Panc1 (cell line): ENCODE results near the gene HNRNPM. TPM values are rescaled to one million over a fixed set of nuclear protein-coding genes. Genes with fewer than 3 reads are reported as not detected.

Experiments
- ATAC-seq: fragments of 200-7000 bp; cut with Tn5 transposase; 2 replicates; pipeline ENCODE4 v1.9.1; 2020; ENCODE audit warnings: mild to moderate bottlenecking, moderate library complexity
- BruUV-seq: library from RNA; stranded (reverse); fragments of 400-500 nt; replicated peaks from 2 replicates; lab custom pipeline; 2021; lab: Mats Ljungman, UMichigan
- CTCF ChIA-PET: fragments of 300-600 bp; sonication (Branson Sonifier 250); formaldehyde crosslinking; loops from one replicate; lab custom pipeline; 2022; ENCODE audit warnings: antibody characterized with exemption; lab: Charles Lee
- POLR2A ChIA-PET: fragments of 300-600 bp; sonication (Branson Sonifier 250); formaldehyde crosslinking; loops from one replicate; lab custom pipeline; 2022; ENCODE audit warnings: antibody characterized with exemption; lab: Charles Lee
- DNase-seq: peaks from one replicate; pipeline ENCODE4 v3.0.0-alpha.2; 2010; ENCODE audit warnings: low read depth, low spot score
- H3K27ac ChIP-seq: 2 replicates; pipeline ENCODE4 v1.5.1; 2011; ENCODE audit warnings: mild to moderate bottlenecking, low read length, inconsistent platforms
- H3K27me3 ChIP-seq: fragments of 200-500 bp; sonication (Bioruptor generic); 2 replicates; pipeline ENCODE4 v1.6.0; 2014; ENCODE audit warnings: low read length, inconsistent platforms; ENCODE audit not compliant: control insufficient read depth, insufficient read depth
- H3K36me3 ChIP-seq: fragments of 200-500 bp; sonication (Bioruptor generic); 2 replicates; pipeline ENCODE4 v1.5.1; 2014; ENCODE audit warnings: inconsistent platforms, mild to moderate bottlenecking, low read length, moderate library complexity; ENCODE audit not compliant: control insufficient read depth, insufficient read depth
- H3K4me1 ChIP-seq: 2 replicates; pipeline ENCODE4 v1.5.1; 2011; ENCODE audit warnings: inconsistent platforms, mild to moderate bottlenecking, low read length, moderate library complexity; ENCODE audit not compliant: control insufficient read depth, insufficient read depth
- H3K4me3 ChIP-seq, 2 experiments: 2 replicates each; pipeline ENCODE4 v1.5.1; 2011 to 2012; ENCODE audit warnings: low read depth in 2 of 2, low read length in 2 of 2, mild to moderate bottlenecking in 2 of 2, inconsistent platforms in 1 of 2, moderate library complexity in 1 of 2
- H3K9me3 ChIP-seq: fragments of 200-500 bp; sonication (Bioruptor generic); 2 replicates; pipeline ENCODE4 v1.5.1; 2014; ENCODE audit warnings: low read depth, mild to moderate bottlenecking, inconsistent platforms, low read length, moderate library complexity; ENCODE audit not compliant: control insufficient read depth, insufficient read depth
- CTCF ChIP-seq: fragments of 450-650 bp; IDR thresholded peaks from 2 replicates; pipeline ENCODE4 v1.5.1; 2017; ENCODE audit warnings: mild to moderate bottlenecking
- POLR2AphosphoS5 ChIP-seq: IDR thresholded peaks from 2 replicates; pipeline ENCODE4 v1.6.1; 2012; ENCODE audit warnings: mild to moderate bottlenecking, low read depth, low read length, moderate library complexity
- REST ChIP-seq, 2 experiments: IDR thresholded peaks; 2 replicates each; pipeline ENCODE4 v1.6.1; 2011 to 2012; ENCODE audit warnings: low read depth in 2 of 2, control low read depth in 1 of 2, low read length in 1 of 2, mild to moderate bottlenecking in 1 of 2, moderate library complexity in 1 of 2; ENCODE audit not compliant: insufficient read depth in 1 of 2
- SIN3A ChIP-seq: IDR thresholded peaks from 2 replicates; pipeline ENCODE4 v1.6.1; 2012; ENCODE audit warnings: low read depth, mild to moderate bottlenecking, low read length, moderate library complexity, borderline replicate concordance; ENCODE audit not compliant: insufficient read depth
- TCF7L2 ChIP-seq: IDR thresholded peaks from 2 replicates; pipeline ENCODE4 v1.6.1; 2011; ENCODE audit warnings: mild to moderate bottlenecking, low read depth, low read length, inconsistent platforms
- in situ Hi-C: cut with HindIII; loops from 2 replicates; pipeline ENCODE4 v1.10.0; 2016; ENCODE audit warnings: low sequenced_read_pairs, low pct_unique_long_range_greater_than_20kb
- intact Hi-C: fragments of 100-400 bp; cut with micrococcal nuclease; formaldehyde crosslinking; loops from one replicate; pipeline ENCODE4 v1.10.0; 2022; ENCODE audit not compliant: unreplicated experiment
- total RNA-seq: library from RNA; stranded (reverse); gene quantifications from one replicate; pipeline ENCODE4 v1.2.1, GENCODE V29; 2021; ENCODE audit not compliant: unreplicated experiment

The HNRNPM gene
- total RNA-seq, 1 experiment from 2014 or later, result 225 TPM

GRCh38 chr19:8476524-8476923, 31.7 kb downstream of the HNRNPM start:
- CTCF ChIA-PET, result no interaction called here
- POLR2A ChIA-PET, result no interaction called here
- no peak overlapping the region for H3K4me3 ChIP-seq
- BruUV-seq, result no TSS peak
- H3K36me3 ChIP-seq, result peaks cover 12% of the 10 kb centered on the region
- H3K4me1 ChIP-seq, result no peaks in the 10 kb centered on the region
- DNase-seq, result no peak
- H3K9me3 ChIP-seq, result no peaks in the 10 kb centered on the region
- ATAC-seq, result no peak
- in situ Hi-C loops (no loop called here), intact Hi-C loops (no loop called here)
- no peaks in the 10 kb centered on the region for H3K27me3 ChIP-seq
- no peak for TF ChIP-seq CTCF
- no peak for TF ChIP-seq TCF7L2
- no peak for TF ChIP-seq REST (IDR thresholded peaks at IDR 0.05; ENCODE audit: insufficient read depth in 1 of 2, low read depth in 2 of 2, low read length in 1 of 2)
- no peak for TF ChIP-seq SIN3A
- no peak for TF ChIP-seq POLR2AphosphoS5
- H3K27ac ChIP-seq, result no peak overlapping the region

- Histone ChIP-seq H3K4me3 (no peak overlapping the region), H3K36me3 (peaks cover 10% of the 10 kb centered on the region), H3K9me3 (no peaks in the 10 kb centered on the region), H3K27ac (no peak overlapping the region), H3K27me3 (no peaks in the 10 kb centered on the region), H3K4me1 (no peaks in the 10 kb centered on the region)
- TF ChIP-seq POLR2AphosphoS5, result no peak
- no peak for TF ChIP-seq CTCF
- TF ChIP-seq SIN3A, result no peak
- TF ChIP-seq REST (IDR thresholded peaks at IDR 0.05; ENCODE audit: insufficient read depth in 1 of 2, low read depth in 2 of 2, low read length in 1 of 2), result no peak
- no peak for TF ChIP-seq TCF7L2
- ChIA-PET CTCF (no interaction called here), POLR2A (no interaction called here)
- intact Hi-C loops (no loop called here), in situ Hi-C loops (no loop called here)
- DNase-seq (no peak), ATAC-seq (no peak)
- no TSS peak for BruUV-seq
Measured at GRCh38 chr19:8477889-8478288, 33.1 kb downstream of the HNRNPM start.
